K562 (cell line): ENCODE data around the gene SULT2B1. TPM values are rescaled to one million over a fixed set of nuclear protein-coding genes. Genes with fewer than 3 reads are reported as not detected.

Source experiments
- ARID2 ChIP-seq: fragments of 450-650 bp; IDR thresholded peaks from 2 replicates; pipeline ENCODE4 v1.6.1; 2017; ENCODE audit warnings: antibody characterized with exemption, mild to moderate bottlenecking
- ATF1 ChIP-seq, 2 experiments: fragments of 450-650 bp in 1 of 2; IDR thresholded peaks; 2 replicates each; pipeline ENCODE4 v1.6.1; 2016; ENCODE audit warnings: missing compliant biosample characterization in 1 of 2, missing genetic modification characterization in 1 of 2
- CHCHD3 ChIP-seq: fragments of 250-450 bp; sonication (Bioruptor Pico); IDR thresholded peaks from 2 replicates; pipeline ENCODE4 v2.1.2; 2022; ENCODE audit warnings: mild to moderate bottlenecking
- DNMT1 ChIP-seq: fragments of 450-650 bp; IDR thresholded peaks from 2 replicates; pipeline ENCODE4 v1.6.1; 2016; ENCODE audit warnings: antibody characterized with exemption, mild to moderate bottlenecking
- ELF2 ChIP-seq: fragments of 250-450 bp; sonication (Bioruptor Pico); IDR thresholded peaks from 2 replicates; pipeline ENCODE4 v1.5.0; 2021; ENCODE audit warnings: mild to moderate bottlenecking
- FOS ChIP-seq: IDR thresholded peaks from 3 replicates; pipeline ENCODE4 v1.6.1; 2011; ENCODE audit not compliant: insufficient read length; ENCODE audit errors: extremely low read depth
- GTF2F1 ChIP-seq: IDR thresholded peaks from 2 replicates; pipeline ENCODE4 v1.6.1; 2011; ENCODE audit warnings: low read depth, low read length, improper control_type of control experiment
- HSF4 ChIP-seq: fragments of 250-450 bp; sonication (Bioruptor Pico); IDR thresholded peaks from 2 replicates; pipeline ENCODE4 v2.1.2; 2022; ENCODE audit warnings: mild to moderate bottlenecking, moderate library complexity, borderline replicate concordance
- KAT7 ChIP-seq: sonication (generic); formaldehyde crosslinking; IDR thresholded peaks from 2 replicates; pipeline ENCODE4 v1.8.0; 2022; ENCODE audit warnings: missing genetic modification reagents, mild to moderate bottlenecking, borderline replicate concordance
- KLF10 ChIP-seq: fragments of 250-450 bp; sonication (Bioruptor Pico); IDR thresholded peaks from 2 replicates; pipeline ENCODE4 v1.6.1; 2021; ENCODE audit warnings: matching md5 sums
- KLF6 ChIP-seq: fragments of 250-450 bp; sonication (Bioruptor Pico); IDR thresholded peaks from 2 replicates; pipeline ENCODE4 v1.4.0; 2020; ENCODE audit warnings: mild to moderate bottlenecking, moderate library complexity, borderline replicate concordance
- NCOR1 ChIP-seq: fragments of 450-650 bp; IDR thresholded peaks from 2 replicates; pipeline ENCODE4 v1.6.1; 2016; ENCODE audit warnings: mild to moderate bottlenecking, moderate library complexity
- NFATC3 ChIP-seq: fragments of 450-650 bp; IDR thresholded peaks from 2 replicates; pipeline ENCODE4 v1.6.1; 2017; ENCODE audit warnings: mild to moderate bottlenecking
- NFIX ChIP-seq: fragments of 250-450 bp; sonication (Bioruptor Pico); IDR thresholded peaks from 2 replicates; pipeline ENCODE4 v1.4.0; 2020; ENCODE audit warnings: low read depth, mild to moderate bottlenecking, moderate library complexity
- NRF1 ChIP-seq, 2 experiments: fragments of 450-650 bp; IDR thresholded peaks in 1 of 2; conservative IDR thresholded peaks in 1 of 2; 2 replicates each; pipeline ENCODE4 v1.6.1; 2014; ENCODE audit warnings: mild to moderate bottlenecking in 2 of 2
- PHF21A ChIP-seq: fragments of 450-650 bp; IDR thresholded peaks from 2 replicates; pipeline ENCODE4 v1.6.1; 2017; ENCODE audit warnings: low read depth, borderline replicate concordance
- RAD51 ChIP-seq: fragments of 450-650 bp; IDR thresholded peaks from 2 replicates; pipeline ENCODE4 v1.7.1; 2016; ENCODE audit warnings: low read depth, mild to moderate bottlenecking, borderline replicate concordance
- RBM22 ChIP-seq: fragments of 200-400 bp; formaldehyde crosslinking; IDR thresholded peaks from 2 replicates; pipeline ENCODE4 v1.6.1; 2018; ENCODE audit warnings: low read length, low read depth; ENCODE audit not compliant: poor library complexity, severe bottlenecking
- TRIM24 ChIP-seq, 2 experiments: fragments of 450-650 bp; IDR thresholded peaks; 2 replicates each; pipeline ENCODE4 v1.6.1; 2016
- TSC22D4 ChIP-seq: fragments of 450-650 bp; IDR thresholded peaks from 2 replicates; pipeline ENCODE4 v1.6.1; 2016; ENCODE audit warnings: missing genetic modification characterization, missing biosample characterization, control low read depth
- ZFP30 ChIP-seq: fragments of 250-450 bp; sonication (Bioruptor Pico); IDR thresholded peaks from 2 replicates; pipeline ENCODE4 v1.8.0; 2022; ENCODE audit warnings: moderate library complexity, mild to moderate bottlenecking, inconsistent platforms, borderline replicate concordance
- ZNF165 ChIP-seq: fragments of 250-450 bp; sonication (Bioruptor Pico); IDR thresholded peaks from 2 replicates; pipeline ENCODE4 v1.4.0; 2020; ENCODE audit warnings: borderline replicate concordance
- ZNF197 ChIP-seq: fragments of 200-800 bp; sonication (Bioruptor generic); IDR thresholded peaks from 2 replicates; pipeline ENCODE4 v1.6.1; 2016; ENCODE audit warnings: low read depth, missing genetic modification characterization, missing compliant biosample characterization
- polyA plus RNA-seq, 8 experiments: library from polyadenylated mRNA; depleted of rRNA in 4 of 8; stranded (reverse) in 5 of 8; unstranded in 3 of 8; fragments of >200 nt; fragmentation: Nextera tagmentation in 2 of 8; fragmentation: Illumina TruSeq in 1 of 8; extraction: Ambion mirVana in 2 of 8; extraction: Trizol in 1 of 8; gene quantifications; 2 replicates each; pipeline versions ENCODE4 v1.2.1 to v1.2.3, GENCODE V29; 2011 to 2014; ENCODE audit warnings: inconsistent platforms in 1 of 8, missing spikeins in 1 of 8
- total RNA-seq, 7 experiments: library from RNA; depleted of rRNA in 6 of 7; stranded (reverse); fragments of >200 nt in 6 of 7; fragmentation: Illumina TruSeq in 2 of 7; extraction: Trizol in 2 of 7; gene quantifications; 2 replicates each; pipeline versions ENCODE4 v1.2.1 to v1.2.3, GENCODE V29; 2011 to 2021; ENCODE audit warnings: low replicate concordance in 1 of 7
- TF ChIP-seq, protein P1 (sequence below), 2 experiments: fragments of 150-350 bp in 1 of 2; IDR thresholded peaks; 2 replicates each; pipeline ENCODE4 v1.6.1; 2012 to 2016; ENCODE audit warnings: low read depth in 2 of 2, low read length in 2 of 2, mild to moderate bottlenecking in 1 of 2, moderate library complexity in 1 of 2
- TF ChIP-seq, protein P2 (sequence below): fragments of 250-450 bp; sonication (Bioruptor Pico); IDR thresholded peaks from 2 replicates; pipeline ENCODE4 v1.9.0; 2021; ENCODE audit warnings: mild to moderate bottlenecking, inconsistent platforms

The SULT2B1 gene
- total and polyA plus RNA-seq, 9 of the 15 experiments (the other 6 are each of a cell fraction or from before 2014, with no cell fraction given), result 0.09 to 0.62 (median 0.22) TPM; not detected in 2

DNA sequence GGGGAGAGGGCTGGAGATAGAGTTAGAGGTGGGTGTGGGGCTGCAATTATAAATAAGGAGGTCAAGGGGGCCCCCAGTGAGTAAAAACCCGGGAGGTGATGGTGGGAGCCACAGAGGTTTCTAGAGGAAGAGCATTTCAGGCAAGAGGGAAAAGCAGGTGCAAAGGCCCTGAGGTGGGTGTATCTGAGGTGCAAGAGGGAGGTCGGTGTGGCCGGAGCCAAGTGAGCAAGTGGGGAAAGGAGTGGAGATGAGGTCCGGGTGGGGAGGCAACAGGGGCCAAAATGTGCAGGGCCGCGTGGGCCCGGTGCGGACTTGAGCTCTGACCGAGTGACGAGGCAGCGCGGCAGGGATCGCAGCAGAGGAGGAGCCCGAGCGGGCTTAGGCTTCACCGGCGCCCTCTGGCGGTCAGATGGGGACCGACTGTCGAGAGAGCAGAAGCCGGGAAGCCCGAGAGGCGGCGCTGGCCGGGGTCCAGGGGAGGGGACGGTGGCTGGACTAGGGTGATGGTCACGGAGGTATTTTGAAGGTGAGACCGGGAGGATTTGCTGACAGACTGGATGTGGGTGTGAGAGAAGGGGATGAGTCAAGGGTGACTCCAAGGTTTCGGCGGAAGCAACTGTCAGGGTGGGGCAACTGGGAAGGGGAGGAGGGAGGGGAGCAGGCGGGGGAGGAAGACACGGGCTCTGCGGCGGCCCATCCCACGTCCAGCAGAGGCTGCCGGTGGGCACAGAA, 36.9 kb downstream of the SULT2B1 start (continued):
- TF ChIP-seq ZNF165 (CRISPR knock-in tag), result no peak
- no peak for TF ChIP-seq TSC22D4 (tag)
- TF ChIP-seq CHCHD3 (CRISPR knock-in tag), result no peak
- TF ChIP-seq ELF2, result no peak
- no peak for TF ChIP-seq NFATC3
- no peak; the same call in 1 of the 2 replicates for TF ChIP-seq DNMT1
- TF ChIP-seq RAD51, result peak; percentile 23; the same call in 1 of the 2 replicates
- TF ChIP-seq HSF4, result no peak
- peak; percentile 66 to 67; a peak in 3 of 4 replicates for TF ChIP-seq NRF1 (conservative IDR thresholded peaks at IDR 0.05 in 1 of 2, IDR thresholded peaks at IDR 0.05 in 1 of 2)
- no peak for TF ChIP-seq ATF1 (CRISPR knock-in tag; IDR thresholded peaks at IDR 0.05)
- peak; percentile 87 for TF ChIP-seq ATF1 (tag; IDR thresholded peaks at IDR 0.05)
- TF ChIP-seq GTF2F1, result no peak
- TF ChIP-seq, protein P1, sequence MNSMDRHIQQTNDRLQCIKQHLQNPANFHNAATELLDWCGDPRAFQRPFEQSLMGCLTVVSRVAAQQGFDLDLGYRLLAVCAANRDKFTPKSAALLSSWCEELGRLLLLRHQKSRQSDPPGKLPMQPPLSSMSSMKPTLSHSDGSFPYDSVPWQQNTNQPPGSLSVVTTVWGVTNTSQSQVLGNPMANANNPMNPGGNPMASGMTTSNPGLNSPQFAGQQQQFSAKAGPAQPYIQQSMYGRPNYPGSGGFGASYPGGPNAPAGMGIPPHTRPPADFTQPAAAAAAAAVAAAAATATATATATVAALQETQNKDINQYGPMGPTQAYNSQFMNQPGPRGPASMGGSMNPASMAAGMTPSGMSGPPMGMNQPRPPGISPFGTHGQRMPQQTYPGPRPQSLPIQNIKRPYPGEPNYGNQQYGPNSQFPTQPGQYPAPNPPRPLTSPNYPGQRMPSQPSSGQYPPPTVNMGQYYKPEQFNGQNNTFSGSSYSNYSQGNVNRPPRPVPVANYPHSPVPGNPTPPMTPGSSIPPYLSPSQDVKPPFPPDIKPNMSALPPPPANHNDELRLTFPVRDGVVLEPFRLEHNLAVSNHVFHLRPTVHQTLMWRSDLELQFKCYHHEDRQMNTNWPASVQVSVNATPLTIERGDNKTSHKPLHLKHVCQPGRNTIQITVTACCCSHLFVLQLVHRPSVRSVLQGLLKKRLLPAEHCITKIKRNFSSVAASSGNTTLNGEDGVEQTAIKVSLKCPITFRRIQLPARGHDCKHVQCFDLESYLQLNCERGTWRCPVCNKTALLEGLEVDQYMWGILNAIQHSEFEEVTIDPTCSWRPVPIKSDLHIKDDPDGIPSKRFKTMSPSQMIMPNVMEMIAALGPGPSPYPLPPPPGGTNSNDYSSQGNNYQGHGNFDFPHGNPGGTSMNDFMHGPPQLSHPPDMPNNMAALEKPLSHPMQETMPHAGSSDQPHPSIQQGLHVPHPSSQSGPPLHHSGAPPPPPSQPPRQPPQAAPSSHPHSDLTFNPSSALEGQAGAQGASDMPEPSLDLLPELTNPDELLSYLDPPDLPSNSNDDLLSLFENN (IDR thresholded peaks at IDR 0.05; ENCODE audit: low read depth in 2 of 2, low read length in 2 of 2), result peak in 1 of 2 experiments; percentile 31; a peak in 1 of 4 replicates
- TF ChIP-seq FOS, result no peak
- no peak for TF ChIP-seq ZNF197 (CRISPR knock-in tag)
- peak; percentile 49 for TF ChIP-seq NCOR1
- TF ChIP-seq RBM22, result no peak
- TF ChIP-seq, protein P2, sequence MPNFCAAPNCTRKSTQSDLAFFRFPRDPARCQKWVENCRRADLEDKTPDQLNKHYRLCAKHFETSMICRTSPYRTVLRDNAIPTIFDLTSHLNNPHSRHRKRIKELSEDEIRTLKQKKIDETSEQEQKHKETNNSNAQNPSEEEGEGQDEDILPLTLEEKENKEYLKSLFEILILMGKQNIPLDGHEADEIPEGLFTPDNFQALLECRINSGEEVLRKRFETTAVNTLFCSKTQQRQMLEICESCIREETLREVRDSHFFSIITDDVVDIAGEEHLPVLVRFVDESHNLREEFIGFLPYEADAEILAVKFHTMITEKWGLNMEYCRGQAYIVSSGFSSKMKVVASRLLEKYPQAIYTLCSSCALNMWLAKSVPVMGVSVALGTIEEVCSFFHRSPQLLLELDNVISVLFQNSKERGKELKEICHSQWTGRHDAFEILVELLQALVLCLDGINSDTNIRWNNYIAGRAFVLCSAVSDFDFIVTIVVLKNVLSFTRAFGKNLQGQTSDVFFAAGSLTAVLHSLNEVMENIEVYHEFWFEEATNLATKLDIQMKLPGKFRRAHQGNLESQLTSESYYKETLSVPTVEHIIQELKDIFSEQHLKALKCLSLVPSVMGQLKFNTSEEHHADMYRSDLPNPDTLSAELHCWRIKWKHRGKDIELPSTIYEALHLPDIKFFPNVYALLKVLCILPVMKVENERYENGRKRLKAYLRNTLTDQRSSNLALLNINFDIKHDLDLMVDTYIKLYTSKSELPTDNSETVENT, result no peak
- no peak for TF ChIP-seq KLF10 (CRISPR knock-in tag)
- no peak for TF ChIP-seq ARID2
- TF ChIP-seq KAT7 (CRISPR knock-in tag), result peak; percentile 95; the same call in 1 of the 2 replicates
- TF ChIP-seq PHF21A, result no peak; the same call in 1 of the 2 replicates
- TF ChIP-seq KLF6, result no peak
- no peak for TF ChIP-seq NFIX (CRISPR knock-in tag)
- no peak for TF ChIP-seq ZFP30
- peak; percentile 53 to 68; a peak in 3 of 4 replicates for TF ChIP-seq TRIM24 (IDR thresholded peaks at IDR 0.05)
